NCI-H146 treated with DMSO at 0.1 percent for 48 hours (cell line): ENCODE data around the gene NSUN4.
"Not testable (repeated sequence)": the region's sequence is repeated elsewhere in the genome, so short reads cannot be mapped to it uniquely, and the experiment has no call there.

Source experiments
- DNase-seq: peaks from one replicate; lab custom pipeline; 2025; ENCODE audit not compliant: unreplicated experiment; lab: John Stamatoyannopoulos, UW

The NSUN4 gene

DNA sequence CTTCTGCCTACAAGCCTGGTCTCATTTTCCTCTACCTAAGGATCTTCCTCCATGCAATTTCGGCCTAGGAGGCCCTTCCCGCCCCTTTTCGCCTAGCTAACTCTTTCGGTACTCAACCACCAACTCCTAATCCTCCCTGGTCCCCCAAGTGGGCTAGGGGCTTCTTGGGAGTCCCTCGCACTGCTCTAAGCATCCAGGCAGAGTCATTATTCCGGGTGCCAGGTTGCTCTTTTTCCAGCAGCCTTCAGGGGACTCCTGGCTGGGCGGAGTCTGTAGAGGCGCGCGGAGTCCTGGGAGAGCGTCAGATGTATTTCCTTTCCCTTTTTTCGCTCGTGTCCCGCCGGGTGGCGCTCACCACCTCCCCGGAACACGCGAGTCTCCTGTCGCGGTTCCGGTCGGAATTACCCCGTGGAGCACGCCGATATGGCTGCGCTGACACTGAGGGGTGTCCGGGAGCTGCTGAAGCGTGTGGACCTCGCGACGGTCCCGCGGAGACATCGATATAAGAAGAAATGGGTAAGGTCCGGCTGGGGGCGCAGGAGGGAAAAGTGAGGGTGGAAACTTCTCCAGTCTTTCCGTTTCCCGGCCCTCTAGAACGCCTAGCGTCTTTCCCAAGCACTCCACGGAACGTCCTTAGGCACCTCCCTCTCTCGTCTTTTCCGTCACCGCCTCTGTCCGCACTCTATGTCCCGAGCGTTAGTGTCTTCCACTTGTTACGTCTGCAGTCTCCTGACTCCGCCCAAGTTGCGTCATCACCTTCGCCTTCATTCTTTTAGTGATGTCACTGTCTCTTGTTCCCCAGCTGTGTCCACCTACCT lies at the start of gene NSUN4:
Gene NSUN4 (plus strand): TSS at position 404 of the 818 bp plus-strand sequence. CDS start 20 bp downstream, at position 424.
- peak; percentile 73 for DNase-seq

- DNase-seq: no peak
These were observed 45.3 kb upstream of the NSUN4 start for GRCh38 chr1:46295306-46295705.

DNA sequence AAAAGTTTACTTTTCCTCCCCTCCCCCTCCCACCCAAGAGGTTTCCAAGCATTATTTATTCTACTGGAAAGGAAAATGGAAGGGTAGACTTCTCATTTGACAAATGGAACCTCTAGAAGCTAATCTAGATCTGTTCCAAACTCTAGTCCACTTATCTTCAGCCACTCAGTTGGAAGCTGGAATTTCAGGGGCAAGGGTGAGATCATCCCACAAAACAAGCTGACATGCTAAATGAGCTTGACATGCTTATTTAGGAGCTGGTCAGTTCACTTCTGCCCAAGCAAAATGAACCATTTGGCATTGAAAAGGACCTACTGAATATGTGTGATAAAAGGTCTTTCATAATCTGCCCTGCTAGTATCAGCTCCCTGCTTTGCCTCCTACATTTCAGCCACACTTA lies 42.2 kb upstream of the NSUN4 start:
- DNase-seq: no peak

GRCh38 chr1:46300673-46301405 lies 39.8 kb upstream of the NSUN4 start:
- DNase-seq: no peak

DNA sequence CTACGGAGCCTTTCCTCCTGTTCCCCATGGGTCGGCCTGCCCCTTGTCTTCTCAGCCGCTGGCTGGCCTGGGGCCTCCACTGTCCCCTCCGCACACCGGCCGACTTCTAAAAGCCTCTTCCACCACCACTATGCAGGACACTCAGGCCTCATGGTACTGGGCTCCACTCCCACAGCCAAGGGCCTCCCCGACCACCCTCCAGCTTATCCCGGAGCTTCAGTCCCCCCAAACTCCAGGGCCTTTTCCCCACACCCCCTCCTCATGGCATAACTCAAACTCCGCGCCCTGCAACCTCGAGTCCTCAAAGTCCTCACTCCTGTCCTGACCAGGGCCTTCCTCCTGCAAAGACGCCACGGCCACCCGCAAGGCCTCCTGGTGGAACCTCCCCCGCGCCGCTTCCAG lies 39.2 kb upstream of the NSUN4 start:
- no peak for DNase-seq

DNA sequence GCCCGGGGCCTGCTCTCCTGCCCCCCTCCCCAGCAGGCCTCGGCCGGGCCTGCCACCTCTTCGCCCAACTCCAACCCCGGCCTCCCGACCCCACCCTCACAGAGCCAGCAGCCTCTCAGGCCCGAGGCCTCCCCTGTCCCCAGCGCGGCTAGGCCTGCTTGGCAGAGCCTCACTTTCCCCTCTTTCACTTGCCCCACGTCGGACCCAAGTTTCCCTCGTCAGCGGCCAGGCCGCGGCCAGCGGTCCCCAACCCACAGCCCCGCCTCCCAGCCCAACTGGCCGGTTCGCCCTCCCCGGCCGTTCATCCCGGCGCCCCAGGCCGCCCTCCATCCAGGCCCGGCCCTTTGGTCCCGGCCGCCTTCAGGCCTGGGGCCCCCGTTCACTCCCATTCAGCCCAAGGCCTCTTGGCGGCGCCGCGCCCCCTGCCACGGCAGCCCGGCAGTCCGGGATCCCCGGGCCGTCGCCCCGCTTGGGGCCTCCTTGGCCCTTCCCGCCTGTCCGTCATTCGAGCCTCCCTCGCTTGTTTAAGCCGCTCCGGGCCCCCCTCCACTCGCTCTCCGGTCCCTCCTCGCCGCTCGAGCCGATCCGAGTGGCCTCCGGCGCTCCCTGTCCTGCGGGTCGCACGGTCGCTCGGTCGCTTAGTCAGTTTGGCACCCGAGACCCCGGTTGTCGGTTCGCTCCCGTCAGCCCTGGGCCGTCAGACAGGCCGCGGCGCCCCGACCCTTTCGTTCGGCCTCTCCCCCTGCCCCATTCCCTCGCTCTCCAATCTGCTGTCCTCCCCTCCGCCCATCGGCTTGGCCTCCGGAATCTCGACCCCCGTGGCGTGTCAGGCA lies 38.6 kb upstream of the NSUN4 start:
- no peak for DNase-seq

DNA sequence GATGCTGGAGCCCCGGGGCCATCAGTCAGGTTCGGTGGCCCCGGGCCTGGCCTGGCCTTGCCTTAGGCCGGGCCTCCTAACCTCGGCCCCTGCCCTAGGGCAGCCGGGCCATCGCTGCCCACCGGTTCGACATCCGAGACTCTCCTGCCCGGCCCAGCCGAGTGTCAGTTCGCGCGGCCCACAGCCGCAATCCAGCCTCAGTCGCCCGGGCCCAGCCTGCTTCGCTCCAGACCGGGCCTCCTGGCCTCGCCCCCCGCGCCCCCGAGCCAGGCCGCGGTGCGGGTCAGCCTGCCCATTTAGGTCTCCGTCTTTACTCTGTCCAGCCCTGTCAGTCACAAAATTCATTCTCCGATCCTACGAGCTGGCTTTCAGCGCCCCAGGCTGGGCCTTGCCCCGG lies 38.0 kb upstream of the NSUN4 start:
- no peak for DNase-seq

- peak; percentile 79 for DNase-seq
These were observed 37.4 kb upstream of the NSUN4 start, which contains the start of the genes LRRC41 and UQCRH for GRCh38 chr1:46303038-46303871. Gene LRRC41 (minus strand): TSS chr1:46303616. CDS start chr1:46303322, 294 bp downstream. Gene UQCRH (plus strand): TSS chr1:46303698. CDS start chr1:46303767, 69 bp downstream.

DNA sequence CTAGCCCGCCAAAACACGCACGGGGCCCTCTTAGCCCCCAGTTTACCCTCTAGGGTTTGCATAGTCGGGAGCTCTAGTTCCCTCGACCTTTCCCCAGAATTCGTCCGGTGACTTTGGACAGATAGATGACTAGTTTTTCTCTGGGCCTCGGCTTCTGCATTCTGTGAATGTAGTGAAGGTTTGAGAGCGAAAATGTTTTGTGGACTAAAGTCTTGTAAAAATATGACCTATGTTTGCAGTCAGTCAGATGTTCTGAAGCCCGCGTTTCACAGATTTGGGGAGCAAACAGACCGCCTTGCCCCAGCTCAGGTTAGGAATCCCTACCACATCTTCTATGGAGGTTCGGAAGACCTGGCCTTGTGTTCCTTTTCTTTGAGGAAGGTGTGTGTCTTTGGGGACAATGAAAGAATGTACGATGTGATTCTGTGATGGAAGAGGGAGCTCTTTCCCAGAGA lies 36.7 kb upstream of the NSUN4 start:
- peak; percentile 0 for DNase-seq

DNA sequence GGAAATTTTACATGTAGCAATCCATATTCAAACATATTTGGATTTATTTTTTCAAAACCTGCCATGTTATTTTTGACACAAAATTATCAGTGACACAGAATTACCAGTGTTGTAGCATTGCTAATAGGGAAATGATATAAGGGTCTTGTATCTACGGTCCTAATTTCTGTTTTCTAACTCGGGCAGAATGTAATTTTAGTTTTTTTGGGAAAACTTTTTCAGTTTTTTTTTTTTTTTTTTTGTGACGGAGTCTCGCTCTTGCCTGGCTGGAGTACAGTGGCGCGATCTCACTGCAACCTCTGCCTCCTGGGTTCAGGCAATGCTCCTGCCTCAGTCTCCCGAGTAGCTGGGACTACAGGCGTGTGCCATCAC lies 34.5 kb upstream of the NSUN4 start:
- no peak for DNase-seq

DNA sequence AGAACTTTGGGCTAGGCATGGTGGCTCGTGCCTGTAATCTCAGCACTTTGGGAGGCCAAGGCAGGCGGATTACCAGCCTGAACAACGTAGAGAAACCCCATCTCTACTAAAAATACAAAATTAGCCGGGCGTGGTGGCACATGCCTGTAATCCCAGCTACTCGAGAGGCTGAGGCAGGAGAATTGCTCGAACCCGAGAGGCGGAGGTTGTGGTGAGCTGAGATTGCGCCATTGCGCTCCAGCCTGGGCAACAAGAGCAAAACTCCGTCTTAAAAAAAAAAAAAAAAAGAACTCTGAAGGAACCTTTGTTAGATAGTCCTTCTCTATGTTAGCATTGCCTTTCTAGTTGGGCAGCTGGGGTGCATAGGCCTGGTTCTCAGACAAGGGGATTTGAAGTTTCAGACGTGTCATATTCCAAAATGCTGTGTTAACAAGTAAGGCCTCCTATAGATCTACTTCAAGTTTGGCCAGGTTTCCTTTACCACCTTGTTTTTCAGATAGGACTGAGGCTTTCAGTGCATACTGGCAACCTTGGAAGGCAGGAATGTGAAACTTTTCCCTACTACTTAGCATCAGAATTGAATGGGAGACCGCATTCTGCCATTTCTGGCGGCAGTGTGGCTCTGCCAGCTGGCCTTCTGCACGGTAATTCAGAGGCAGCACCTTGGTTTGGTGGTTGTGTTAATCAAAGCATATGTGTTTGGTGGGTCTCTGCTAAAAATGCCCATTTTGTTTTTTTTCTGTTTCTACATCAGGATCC lies 31.0 kb upstream of the NSUN4 start:
- DNase-seq: no peak

DNA sequence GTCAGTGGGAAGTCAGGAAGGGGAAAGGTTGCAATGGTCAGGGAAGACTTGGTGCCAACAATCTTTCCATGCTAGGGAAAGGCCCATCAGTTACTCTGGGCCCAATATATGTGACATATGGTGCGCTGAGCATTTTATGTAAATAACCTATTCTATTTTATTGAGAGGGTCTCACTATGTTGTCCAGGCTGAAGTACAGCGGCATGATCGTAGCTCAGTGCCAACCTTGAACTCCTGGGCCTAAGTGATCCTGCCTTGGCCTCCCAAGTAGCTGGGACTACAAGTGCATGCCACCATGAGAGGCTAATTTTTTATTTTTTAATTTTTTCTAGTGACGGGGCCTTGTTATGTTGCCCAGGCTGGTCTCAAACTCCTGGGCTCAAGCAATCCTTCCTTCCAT lies 30.3 kb upstream of the NSUN4 start:
- no peak for DNase-seq

- DNase-seq: no peak
These were observed 24.8 kb upstream of the NSUN4 start for GRCh38 chr1:46315669-46316403.

- no peak for DNase-seq
These were observed 23.3 kb upstream of the NSUN4 start for GRCh38 chr1:46317323-46317722.

GRCh38 chr1:46319301-46319700 lies 21.3 kb upstream of the NSUN4 start:
- DNase-seq: not testable (repeated sequence)

- DNase-seq: not testable (repeated sequence)
These were observed 20.4 kb upstream of the NSUN4 start for GRCh38 chr1:46319960-46320914.

GRCh38 chr1:46322191-46322590 lies 18.4 kb upstream of the NSUN4 start:
- not testable (repeated sequence) for DNase-seq
